A204.1 (cell line): ENCODE results near the gene IGSF9.

ENCODE experiments used
- FAIRE-seq: peaks from 2 replicates; lab custom pipeline; 2012; peaks lifted over from hg19 to GRCh38; lab: Jason Lieb, UNC

The IGSF9 gene

DNA sequence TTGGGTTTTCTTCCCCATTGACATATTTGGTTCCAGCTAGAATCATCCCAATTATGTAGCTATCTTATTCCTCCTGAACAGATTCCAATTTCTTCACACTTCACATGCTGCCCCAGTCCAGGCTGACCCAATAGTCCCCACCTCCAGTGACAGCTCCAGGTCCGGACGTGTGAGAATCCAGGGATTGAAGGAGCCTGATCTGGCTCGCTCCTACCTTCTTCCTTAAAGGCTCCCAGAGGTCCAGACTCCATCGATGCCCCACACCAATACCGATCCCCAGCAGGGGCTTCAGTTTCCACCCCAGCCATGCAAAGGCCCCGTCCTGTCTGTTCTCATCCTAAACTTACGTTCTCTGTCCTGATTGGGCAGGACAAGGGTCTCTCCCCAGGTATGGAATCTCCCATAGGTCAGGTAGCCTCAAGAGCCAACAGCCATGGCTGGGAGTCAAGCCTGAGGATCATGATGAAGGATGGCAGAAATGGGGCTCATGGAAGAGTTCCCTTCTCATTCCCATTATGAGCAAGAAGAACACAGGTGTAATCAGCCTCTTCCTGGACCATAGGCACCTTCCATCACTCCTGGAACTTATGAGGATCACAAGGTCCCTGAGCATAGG is 29.0 kb upstream of the IGSF9 start:
- no peak for FAIRE-seq

- no peak for FAIRE-seq
These were observed 28.0 kb upstream of the IGSF9 start for GRCh38 chr1:159973350-159973940.

DNA sequence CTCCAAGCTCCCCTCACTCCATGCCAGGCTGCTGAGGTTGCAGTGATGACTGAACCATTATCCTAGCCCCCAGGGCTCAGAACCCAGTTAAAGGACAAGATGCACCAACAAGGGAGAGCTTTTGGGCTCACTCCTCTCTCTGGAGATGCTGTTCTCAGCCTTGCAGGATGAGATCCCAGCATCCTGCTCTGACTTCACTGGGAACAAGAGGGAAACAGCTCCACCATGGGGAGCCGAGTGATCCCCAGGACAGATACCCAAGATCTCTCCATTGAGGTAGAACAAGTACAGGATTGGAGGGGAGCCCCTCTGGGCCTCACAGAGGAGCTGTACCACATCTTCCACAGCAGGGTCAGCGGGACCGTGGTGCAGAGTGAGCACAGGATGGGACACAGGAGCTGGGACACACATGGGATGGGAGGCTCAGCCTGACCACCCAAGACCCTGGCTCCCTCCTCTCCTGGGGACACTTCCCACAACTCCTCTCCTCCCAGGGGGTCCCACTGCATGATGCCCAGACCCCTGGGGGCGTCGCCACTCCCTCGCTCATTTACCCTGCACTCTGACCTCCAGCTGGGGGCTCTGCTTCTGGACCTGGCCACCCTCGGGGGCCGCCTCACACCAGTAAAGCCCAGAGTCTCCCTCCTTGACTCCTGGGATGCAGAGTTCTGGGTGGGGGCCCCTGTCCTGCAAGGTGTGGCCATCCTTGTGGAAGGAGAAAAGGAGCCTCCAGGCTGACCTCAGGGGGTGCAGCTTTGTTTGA is 27.2 kb upstream of the IGSF9 start:
- no peak for FAIRE-seq

DNA sequence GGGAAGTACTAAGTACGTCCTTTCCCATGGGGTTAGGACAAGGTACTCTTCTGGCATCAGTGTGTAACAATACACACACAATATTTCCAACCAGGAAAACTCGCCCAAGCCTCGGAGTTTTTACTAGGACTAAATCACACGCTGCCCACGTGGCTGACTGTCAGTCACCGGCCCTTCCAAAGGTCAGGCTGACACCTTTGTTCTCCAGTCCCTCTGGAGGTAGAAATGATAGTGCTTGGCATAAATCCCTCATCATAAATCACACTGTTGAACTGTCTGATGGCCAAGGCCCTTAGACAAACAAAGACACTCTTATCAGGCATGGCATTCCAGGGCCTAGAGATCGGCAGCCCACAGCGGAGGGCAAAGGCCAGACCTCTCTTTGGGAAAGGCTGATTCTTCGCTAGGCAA is 25.5 kb upstream of the IGSF9 start:
- no peak for FAIRE-seq

- FAIRE-seq = no peak
These were observed 23.5 kb upstream of the IGSF9 start for GRCh38 chr1:159968901-159969300.

DNA sequence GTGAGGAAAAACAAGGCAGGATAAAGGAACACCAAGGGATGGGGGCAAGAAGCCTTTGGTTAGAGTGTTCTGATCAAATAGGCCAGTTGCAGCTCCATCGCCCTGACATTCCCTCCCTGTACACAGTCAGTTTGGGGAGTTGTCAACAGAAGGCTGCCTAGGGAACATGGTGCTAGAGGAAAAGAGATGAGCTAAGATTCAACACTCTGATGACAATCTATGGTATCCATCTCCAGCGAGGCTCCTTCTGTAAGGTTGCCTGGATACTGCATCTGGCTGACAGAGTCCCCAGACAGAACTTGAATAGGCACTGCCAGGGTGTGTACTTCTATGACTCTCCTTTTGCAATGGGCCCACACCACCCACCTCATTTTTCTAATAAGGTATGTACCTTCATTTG is 19.9 kb upstream of the IGSF9 start:
- no peak for FAIRE-seq

DNA sequence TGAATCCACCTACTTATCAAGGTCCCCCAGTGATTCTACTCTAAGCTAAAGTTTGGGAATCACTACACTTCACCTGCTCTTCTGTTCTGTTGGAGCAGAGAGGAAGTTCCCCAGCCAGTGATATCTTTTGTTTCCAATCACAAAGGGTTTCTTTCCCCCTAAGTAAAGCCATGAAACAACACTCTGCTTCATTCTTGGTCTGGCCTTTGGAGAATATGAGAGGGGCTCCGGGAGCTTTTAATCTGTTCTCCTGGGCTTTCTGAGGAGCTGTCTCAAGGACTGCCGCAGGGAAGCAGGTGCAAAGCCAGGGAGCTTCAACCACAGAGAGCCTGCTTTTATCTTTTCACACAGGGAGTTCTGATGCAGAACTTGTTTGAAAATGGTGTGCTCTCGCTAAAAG is 18.7 kb upstream of the IGSF9 start:
- FAIRE-seq = no peak

DNA sequence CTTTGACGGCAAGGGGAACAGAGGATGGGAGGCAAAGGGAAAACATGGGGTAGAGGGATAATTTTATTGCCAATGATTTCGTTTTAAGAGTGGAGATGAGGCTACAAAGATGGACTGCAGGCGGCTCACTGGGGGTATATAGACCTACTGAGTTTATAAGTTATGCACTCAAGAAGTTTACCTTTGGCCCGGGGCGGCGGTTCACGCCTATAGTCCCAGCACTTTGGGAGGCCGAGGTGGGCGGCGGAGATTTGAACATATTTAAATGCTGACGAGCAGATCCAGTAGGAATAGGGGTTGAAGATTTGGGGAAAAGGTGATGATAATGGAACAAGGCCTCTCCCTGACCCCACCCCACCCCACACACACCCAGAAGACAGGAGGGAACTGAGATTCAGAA is 16.8 kb upstream of the IGSF9 start:
- no peak for FAIRE-seq

DNA sequence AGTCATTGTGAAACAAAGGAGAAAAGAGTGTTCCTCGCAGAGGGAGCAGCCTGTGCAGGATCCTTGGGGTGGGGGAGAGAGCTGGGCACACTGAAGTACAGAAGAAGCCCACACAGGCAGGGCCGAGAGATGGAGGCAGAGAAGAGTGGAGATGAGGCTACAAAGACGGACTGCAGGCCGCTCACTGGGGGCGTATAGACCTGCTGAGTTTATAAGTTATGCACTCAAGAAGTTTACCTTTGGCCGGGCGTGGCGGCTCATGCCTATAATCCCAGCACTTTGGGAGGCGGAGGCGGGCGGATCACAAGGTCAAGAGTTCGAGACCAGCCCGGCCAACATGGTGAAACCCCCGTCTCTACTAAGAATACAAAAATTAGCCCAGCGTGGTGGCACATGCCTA is 16.2 kb upstream of the IGSF9 start:
- FAIRE-seq = no peak

DNA sequence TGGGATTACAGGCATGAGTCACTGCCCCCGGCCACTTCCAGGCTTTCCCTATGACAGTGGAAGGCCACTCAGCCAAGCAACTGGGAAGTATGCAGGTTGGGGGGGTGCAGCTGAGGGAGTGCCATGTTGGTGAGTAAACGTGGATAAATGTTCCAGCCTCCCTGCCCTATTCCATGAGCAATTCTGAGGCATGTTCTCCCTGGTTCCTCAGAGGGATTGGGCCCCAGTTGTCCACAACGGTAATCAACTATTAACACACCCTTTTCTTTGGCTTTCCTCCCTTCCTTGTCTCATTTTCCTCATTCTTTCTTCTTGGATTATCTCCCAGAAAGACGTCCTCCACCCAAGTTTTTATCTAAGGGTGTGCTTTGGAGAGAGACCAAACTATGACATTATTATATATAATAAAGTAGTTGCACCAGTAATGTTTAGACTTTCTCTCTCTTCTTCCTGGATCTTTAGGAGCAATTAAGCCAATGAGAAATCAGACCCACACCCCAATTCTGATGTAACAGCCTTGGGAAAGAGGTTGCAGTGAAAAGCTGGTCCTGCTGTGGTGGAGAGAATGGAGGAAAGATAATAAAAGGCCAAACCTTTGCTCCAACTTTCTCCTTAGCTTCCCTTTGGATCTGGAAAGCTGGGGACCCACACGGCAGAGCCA is 15.4 kb upstream of the IGSF9 start:
- FAIRE-seq = no peak

DNA sequence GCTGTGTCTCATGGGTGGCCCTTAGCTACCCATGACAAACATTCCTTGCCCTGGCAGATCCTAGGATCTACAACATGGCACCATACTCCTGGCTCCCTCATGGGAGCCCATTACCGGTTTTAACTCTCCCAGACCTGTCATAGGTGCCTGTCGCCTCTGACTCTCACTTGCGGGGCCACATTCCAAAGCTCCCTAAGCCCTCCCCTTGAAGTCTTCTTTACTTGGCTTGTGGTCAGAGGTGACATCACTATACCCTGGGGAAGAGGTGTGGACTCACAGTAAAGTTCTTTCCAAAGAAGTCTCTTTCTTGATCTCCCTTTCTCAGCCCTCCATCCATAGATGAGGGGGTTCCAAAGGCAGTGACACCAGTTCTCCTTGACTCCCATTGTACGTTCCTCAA is 14.0 kb upstream of the IGSF9 start:
- FAIRE-seq = no peak

- no peak for FAIRE-seq
These were observed 13.4 kb upstream of the IGSF9 start for GRCh38 chr1:159958719-159959380.

- no peak for FAIRE-seq
These were observed 12.4 kb upstream of the IGSF9 start for GRCh38 chr1:159957824-159958268.

DNA sequence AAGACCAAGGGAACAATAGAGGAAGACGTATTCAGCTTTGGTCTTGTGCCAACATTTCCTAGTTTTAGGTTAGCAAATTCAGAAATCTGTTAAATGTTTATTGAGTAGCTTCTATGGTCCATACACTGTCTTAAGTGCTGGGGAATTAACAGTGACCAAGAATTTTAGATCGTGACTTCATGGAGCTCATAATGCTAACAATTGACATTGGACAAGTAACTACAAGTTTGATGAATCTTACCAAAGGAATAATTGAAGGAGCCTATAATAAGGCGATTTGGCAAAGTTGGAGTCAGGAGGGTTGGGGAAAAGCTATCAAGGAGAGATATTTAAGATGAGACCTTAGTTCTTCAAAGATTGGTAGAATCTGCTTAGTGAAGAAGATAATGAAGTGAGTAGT is 10.0 kb upstream of the IGSF9 start:
- no peak for FAIRE-seq

GRCh38 chr1:159953536-159954515 is 8.4 kb upstream of the IGSF9 start, which contains the start of gene SLAMF9:
SLAMF9 (minus strand) TSS chr1:159954237; CDS start chr1:159954137, 100 bp downstream.
- no peak for FAIRE-seq

GRCh38 chr1:159952932-159953331 is 7.5 kb upstream of the IGSF9 start:
- no peak for FAIRE-seq

DNA sequence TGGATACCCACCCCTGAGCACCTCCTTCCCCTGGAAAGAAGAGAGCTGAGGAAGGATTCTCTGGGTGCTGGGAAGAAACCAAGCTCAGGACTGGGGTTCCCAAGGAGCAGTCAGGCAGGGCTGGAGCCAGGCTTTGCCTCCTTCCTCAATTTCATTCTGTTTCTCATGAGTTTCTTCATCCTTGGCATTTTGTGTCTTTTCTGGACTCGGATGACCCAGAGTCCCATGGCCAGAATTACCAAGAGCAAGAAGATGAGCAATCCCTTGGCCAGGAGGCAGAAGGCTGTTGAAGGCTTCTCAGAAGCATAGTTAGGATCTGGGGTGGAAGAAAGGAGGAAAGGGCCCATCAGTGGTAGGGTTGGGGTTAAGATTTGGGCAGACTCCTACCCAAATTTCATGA is 6.1 kb upstream of the IGSF9 start:
- no peak for FAIRE-seq

GRCh38 chr1:159951016-159951415 is 5.6 kb upstream of the IGSF9 start:
- no peak for FAIRE-seq

DNA sequence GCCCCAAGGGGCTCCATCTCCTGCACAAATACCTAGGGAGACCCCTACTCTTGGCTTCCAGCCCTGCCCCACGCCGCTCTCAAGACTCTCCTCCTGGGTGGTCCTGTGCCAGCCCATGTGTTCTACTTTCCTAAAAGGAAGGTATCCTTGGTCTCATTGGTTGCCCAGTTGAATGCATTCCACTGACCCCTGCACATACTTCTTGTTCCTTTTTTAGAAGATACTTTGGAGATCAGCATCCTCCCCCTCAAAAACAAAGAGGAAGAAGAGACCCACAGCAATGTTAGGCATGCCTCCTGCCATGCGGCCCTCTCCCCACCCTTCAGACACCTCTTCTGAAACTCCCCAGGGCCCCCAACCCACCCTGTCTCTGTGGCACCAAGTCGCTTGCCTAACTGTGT is 4.6 kb upstream of the IGSF9 start:
- no peak for FAIRE-seq

DNA sequence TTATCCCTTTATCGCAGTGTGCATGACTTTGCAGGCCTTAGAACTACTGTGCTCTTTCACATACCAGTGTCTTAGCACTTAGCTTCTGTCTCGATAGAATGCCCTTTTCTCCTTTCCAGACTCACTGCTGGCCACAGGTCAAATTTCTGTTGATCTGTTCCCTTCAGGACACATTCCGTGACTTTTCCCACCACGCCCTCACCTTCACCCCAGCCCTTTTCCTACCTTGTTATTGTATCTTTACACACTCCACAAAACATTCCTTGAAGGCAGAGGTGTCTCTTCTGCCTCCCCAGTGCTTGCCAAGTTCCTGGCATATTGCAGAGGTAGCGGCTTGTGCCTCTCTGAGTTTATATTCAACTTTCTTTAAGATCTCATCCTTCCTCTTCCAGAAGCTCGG is 3.7 kb upstream of the IGSF9 start:
- no peak for FAIRE-seq

DNA sequence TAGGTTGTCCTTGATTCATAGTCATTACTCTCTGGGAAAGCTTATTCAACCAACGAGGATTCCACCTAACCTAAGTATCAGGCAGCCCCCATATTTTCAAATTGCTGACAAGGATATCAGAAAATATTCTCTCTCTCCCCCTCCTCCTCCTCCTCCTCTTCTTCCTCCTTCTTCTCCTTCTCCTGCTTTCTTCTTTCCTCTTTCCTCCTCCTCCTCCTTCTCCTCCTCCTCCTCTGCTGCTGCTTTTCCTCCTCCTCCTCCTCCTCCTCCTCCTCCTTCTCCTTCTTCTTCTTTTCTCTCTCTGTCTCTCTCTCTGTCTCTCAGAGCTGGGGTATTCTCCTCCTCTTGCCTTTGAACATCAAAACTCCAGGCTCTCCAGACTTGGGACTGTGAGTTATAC is 2.5 kb upstream of the IGSF9 start:
- FAIRE-seq = no peak
